Prostate gland (tissue), 2 donors: Measurements from ENCODE around the gene ZNF177. TPM values are rescaled to one million over a fixed set of nuclear protein-coding genes. Genes with fewer than 3 reads are reported as not detected.

Source experiments
- DNase-seq: peaks from one replicate; pipeline ENCODE4 v3.0.0-alpha.2; 2019; ENCODE audit warnings: low spot score
- H3K27ac ChIP-seq, 2 donors: fragments of 200-600 bp; sonication (generic); 2 replicates each; pipeline ENCODE4 v1.5.1; 2017 to 2019
- H3K27me3 ChIP-seq: fragments of 200-600 bp; sonication (generic); replicated peaks from 2 replicates; pipeline ENCODE4 v1.5.1; 2019; ENCODE audit not compliant: insufficient read depth
- H3K36me3 ChIP-seq, 2 donors: fragments of 200-600 bp; sonication (generic); 1 replicate in 1 of 2; 2 replicates in 1 of 2; pipeline versions ENCODE4 v1.5.1 to v1.8.1; 2017 to 2019
- H3K4me1 ChIP-seq: fragments of 200-600 bp; sonication (generic); replicated peaks from 2 replicates; pipeline ENCODE4 v1.5.1; 2019
- H3K4me3 ChIP-seq, 2 donors: fragments of 200-600 bp; sonication (generic); 2 replicates each; pipeline ENCODE4 v1.5.1; 2017 to 2019
- H3K9me3 ChIP-seq: fragments of 200-600 bp; sonication (generic); 2 replicates; pipeline ENCODE4 v1.5.1; 2017
- CTCF ChIP-seq, 4 experiments: fragments of 200-600 bp in 2 of 4; fragments of 450-650 bp in 2 of 4; sonication (generic) in 2 of 4; IDR thresholded peaks; 1 replicate in 3 of 4; 2 replicates in 1 of 4; pipeline ENCODE4 v1.5.1; 2016 to 2019; ENCODE audit warnings: antibody characterized with exemption in 4 of 4, mild to moderate bottlenecking in 2 of 4, moderate library complexity in 2 of 4
- POLR2A ChIP-seq: fragments of 450-650 bp; IDR thresholded peaks from one replicate; pipeline ENCODE4 v1.6.1; 2016; ENCODE audit warnings: antibody characterized with exemption, mild to moderate bottlenecking
- POLR2AphosphoS5 ChIP-seq: sonication (generic); formaldehyde crosslinking; IDR thresholded peaks from one replicate; pipeline ENCODE4 v1.6.1; 2017; ENCODE audit warnings: antibody characterized with exemption
- WGBS: methylation state at CpG from one replicate; pipeline ENCODE4 v1.1.5; 2018; 5-methylcytosine and 5-hydroxymethylcytosine counted together
- intact Hi-C: fragments of 100-400 bp; cut with DNase I; formaldehyde crosslinking; loops from one replicate; pipeline ENCODE4 v1.14.2; 2022
- total RNA-seq, 2 donors: library from RNA; depleted of rRNA; stranded (reverse); fragments of >200 nt; gene quantifications; one replicate each; pipeline ENCODE4 v1.1.0, GENCODE V29; 2016

Gene ZNF177
- total RNA-seq, 2 donors from 2014 or later = 7.1 to 8.1 TPM

- no peak for DNase-seq
- intact Hi-C loops = no loop called here
- WGBS = 98% methylated on average over 2 of the region's 2 CpGs
- Histone ChIP-seq H3K9me3 (no peaks in the 10 kb centered on the region), H3K4me3 (no peak overlapping the region), H3K4me1 (no peaks in the 10 kb centered on the region), H3K27me3 (no peaks in the 10 kb centered on the region), H3K36me3 (no peaks in the 10 kb centered on the region), H3K27ac (no peak overlapping the region)
- no peak for TF ChIP-seq CTCF (IDR thresholded peaks at IDR 0.05)
- TF ChIP-seq POLR2A = no peak
- TF ChIP-seq POLR2AphosphoS5 = no peak
These were observed 8.2 kb upstream of the ZNF177 start for GRCh38 chr19:9354651-9355050.

GRCh38 chr19:9370738-9371619 lies 8.2 kb downstream of the ZNF177 start:
- TF ChIP-seq POLR2A = no peak
- no peak for TF ChIP-seq POLR2AphosphoS5
- H3K27me3 ChIP-seq = no peaks in the 10 kb centered on the region
- H3K36me3 ChIP-seq = peaks cover 0 to 3% of the 10 kb centered on the region in 2 donors
- no peak overlapping the region for H3K4me3 ChIP-seq
- no peak for DNase-seq
- WGBS = 97% methylated on average over 6 of the region's 6 CpGs
- intact Hi-C loops = no loop called here
- no peaks in the 10 kb centered on the region for H3K9me3 ChIP-seq
- no peaks in the 10 kb centered on the region for H3K4me1 ChIP-seq
- no peak overlapping the region for H3K27ac ChIP-seq

- intact Hi-C loops = no loop called here
- Histone ChIP-seq H3K27me3 (no peaks in the 10 kb centered on the region), H3K4me3 (no peak overlapping the region), H3K4me1 (no peaks in the 10 kb centered on the region), H3K36me3 (peaks cover 16 to 70% of the 10 kb centered on the region in 2 donors), H3K9me3 (peaks cover 23% of the 10 kb centered on the region), H3K27ac (no peak overlapping the region)
- no peak for DNase-seq
- 80% methylated on average over 4 of the region's 4 CpGs for WGBS
- TF ChIP-seq POLR2A (no peak), CTCF (IDR thresholded peaks at IDR 0.05) (no peak), POLR2AphosphoS5 (no peak)
These were observed 18.6 kb downstream of the ZNF177 start for GRCh38 chr19:9381361-9381785.

- WGBS = under 1% methylated on average over 39 of the region's 39 CpGs
- Histone ChIP-seq H3K36me3 (no peaks in the 10 kb centered on the region), H3K4me3 (peak overlapping the region; percentile 40 to 41), H3K27me3 (no peaks in the 10 kb centered on the region), H3K4me1 (no peaks in the 10 kb centered on the region), H3K9me3 (no peaks in the 10 kb centered on the region), H3K27ac (peak overlapping the region; percentile 35 to 53)
- peak; percentile 43 for DNase-seq
- TF ChIP-seq POLR2AphosphoS5 = no peak
- no peak for TF ChIP-seq CTCF (IDR thresholded peaks at IDR 0.05)
- TF ChIP-seq POLR2A = no peak
- intact Hi-C loops = no loop called here
These were observed 44.1 kb downstream of the ZNF177 start for GRCh38 chr19:9406798-9407352.

GRCh38 chr19:9407827-9408226 lies 45.0 kb downstream of the ZNF177 start:
- Histone ChIP-seq H3K9me3 (no peaks in the 10 kb centered on the region), H3K4me1 (no peaks in the 10 kb centered on the region), H3K27ac (no peak overlapping the region), H3K36me3 (no peaks in the 10 kb centered on the region), H3K4me3 (no peak overlapping the region), H3K27me3 (no peaks in the 10 kb centered on the region)
- no peak for DNase-seq
- no peak for TF ChIP-seq POLR2AphosphoS5
- TF ChIP-seq CTCF (IDR thresholded peaks at IDR 0.05) = no peak
- TF ChIP-seq POLR2A = no peak
- intact Hi-C loops = no loop called here
- 86% methylated on average over 5 of the region's 5 CpGs for whole genome bisulfite sequencing
